Ascending aorta (tissue), 2 donors: ENCODE results near the gene RNF14. TPM values are rescaled to one million over a fixed set of nuclear protein-coding genes. Genes with fewer than 3 reads are reported as not detected.

Source experiments
- DNase-seq, 2 donors: peaks; one replicate each; pipeline ENCODE4 v3.0.0-alpha.2; 2019; ENCODE audit warnings: low spot score in 2 of 2
- H3K27ac ChIP-seq, 2 donors: fragments of 200-600 bp; sonication (generic); one replicate each; pipeline ENCODE4 v1.5.1; 2016 to 2017; ENCODE audit warnings: mild to moderate bottlenecking in 1 of 2
- H3K27me3 ChIP-seq: fragments of 200-600 bp; sonication (generic); one replicate; pipeline ENCODE4 v1.5.1; 2017
- H3K36me3 ChIP-seq, 2 donors: fragments of 200-600 bp; sonication (generic); one replicate each; pipeline ENCODE4 v1.5.1; 2016
- H3K4me1 ChIP-seq, 2 donors: fragments of 200-600 bp; sonication (generic); one replicate each; pipeline ENCODE4 v1.5.1; 2016 to 2017; ENCODE audit warnings: mild to moderate bottlenecking in 1 of 2
- H3K4me3 ChIP-seq, 2 donors: fragments of 200-600 bp; sonication (generic); one replicate each; pipeline ENCODE4 v1.5.1; 2016 to 2017; ENCODE audit warnings: mild to moderate bottlenecking in 1 of 2
- H3K9me3 ChIP-seq, 2 donors: fragments of 200-600 bp; sonication (generic); one replicate each; pipeline ENCODE4 v1.5.1; 2016
- CTCF ChIP-seq, 3 experiments: fragments of 200-600 bp in 2 of 3; fragments of 450-650 bp in 1 of 3; sonication (generic) in 2 of 3; IDR thresholded peaks; one replicate each; pipeline ENCODE4 v1.5.1; 2016 to 2019; ENCODE audit warnings: antibody characterized with exemption in 3 of 3, mild to moderate bottlenecking in 1 of 3, moderate library complexity in 1 of 3
- intact Hi-C: fragments of 100-400 bp; cut with DNase I; formaldehyde crosslinking; loops from one replicate; pipeline ENCODE4 v1.15.1; 2023
- total RNA-seq: library from RNA; depleted of rRNA; stranded (reverse); fragments of >200 nt; gene quantifications from one replicate; pipeline ENCODE4 v1.1.0, GENCODE V29; 2016

Gene RNF14
- total RNA-seq, 1 donor from 2014 or later, result 8.8 TPM

- Histone ChIP-seq H3K9me3 (no peaks in the 10 kb centered on the region), H3K4me3 (no peak overlapping the region), H3K4me1 (peaks cover 11 to 25% of the 10 kb centered on the region in 2 donors), H3K27ac (peak overlapping the region; percentile 70 to 85), H3K36me3 (peaks cover 24 to 25% of the 10 kb centered on the region in 2 donors), H3K27me3 (no peaks in the 10 kb centered on the region)
- DNase-seq, result no peak
- intact Hi-C loops, result no loop called here
- TF ChIP-seq CTCF (IDR thresholded peaks at IDR 0.05), result no peak
Observed at GRCh38 chr5:141942185-141942857, 26.6 kb upstream of the RNF14 start.

GRCh38 chr5:141944076-141944475 lies 24.8 kb upstream of the RNF14 start:
- H3K27ac ChIP-seq, result no peak overlapping the region
- H3K4me1 ChIP-seq, result peaks cover 11 to 25% of the 10 kb centered on the region in 2 donors
- no peak for DNase-seq
- no peaks in the 10 kb centered on the region for H3K9me3 ChIP-seq
- intact Hi-C loops, result no loop called here
- H3K4me3 ChIP-seq, result no peak overlapping the region
- no peaks in the 10 kb centered on the region for H3K27me3 ChIP-seq
- TF ChIP-seq CTCF (IDR thresholded peaks at IDR 0.05), result no peak
- H3K36me3 ChIP-seq, result peaks cover 9 to 10% of the 10 kb centered on the region in 2 donors

- H3K36me3 ChIP-seq, result no peaks in the 10 kb centered on the region
- no peak for TF ChIP-seq CTCF (IDR thresholded peaks at IDR 0.05)
- intact Hi-C loops, result no loop called here
- H3K4me1 ChIP-seq, result peaks cover 11 to 23% of the 10 kb centered on the region in 2 donors
- no peak for DNase-seq
- H3K9me3 ChIP-seq, result no peaks in the 10 kb centered on the region
- no peak overlapping the region for H3K27ac ChIP-seq
- no peak overlapping the region for H3K4me3 ChIP-seq
- H3K27me3 ChIP-seq, result no peaks in the 10 kb centered on the region
Observed at GRCh38 chr5:141945511-141946051, 23.3 kb upstream of the RNF14 start.

GRCh38 chr5:141947316-141947715 lies 21.6 kb upstream of the RNF14 start:
- Histone ChIP-seq H3K27me3 (no peaks in the 10 kb centered on the region), H3K36me3 (no peaks in the 10 kb centered on the region), H3K9me3 (no peaks in the 10 kb centered on the region), H3K4me3 (no peak overlapping the region), H3K27ac (no peak overlapping the region), H3K4me1 (peaks cover 1 to 5% of the 10 kb centered on the region in 2 donors)
- DNase-seq, result no peak
- intact Hi-C loops, result no loop called here
- no peak for TF ChIP-seq CTCF (IDR thresholded peaks at IDR 0.05)

DNA sequence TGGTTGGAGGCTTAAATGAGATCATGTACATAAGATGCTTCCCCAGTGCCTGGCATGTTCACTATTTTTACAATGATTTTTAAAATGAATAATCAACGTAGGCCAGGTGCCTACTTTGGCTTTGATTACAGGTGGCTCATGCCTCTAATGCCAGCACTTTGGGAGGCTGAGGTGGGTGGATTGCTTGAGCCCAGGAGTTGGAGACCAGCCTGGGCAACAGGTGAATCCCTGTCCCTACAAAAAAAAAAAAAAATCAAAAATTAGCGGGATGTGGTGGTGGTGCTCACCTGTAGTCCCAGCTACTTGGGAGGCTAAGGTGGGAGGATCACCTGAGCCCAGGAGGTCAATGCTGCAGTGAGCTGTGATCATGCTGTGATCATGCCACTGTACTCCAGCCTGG lies 20.1 kb upstream of the RNF14 start:
- no peaks in the 10 kb centered on the region for H3K36me3 ChIP-seq
- H3K27me3 ChIP-seq, result no peaks in the 10 kb centered on the region
- no peak overlapping the region for H3K27ac ChIP-seq
- no peaks in the 10 kb centered on the region for H3K9me3 ChIP-seq
- peaks cover 0 to 2% of the 10 kb centered on the region in 2 donors for H3K4me1 ChIP-seq
- no peak for DNase-seq
- TF ChIP-seq CTCF (IDR thresholded peaks at IDR 0.05), result no peak
- intact Hi-C loops, result no loop called here
- H3K4me3 ChIP-seq, result no peak overlapping the region
